ENCODE results near the gene EPB41L5.

EPB41L5 gene

DNA sequence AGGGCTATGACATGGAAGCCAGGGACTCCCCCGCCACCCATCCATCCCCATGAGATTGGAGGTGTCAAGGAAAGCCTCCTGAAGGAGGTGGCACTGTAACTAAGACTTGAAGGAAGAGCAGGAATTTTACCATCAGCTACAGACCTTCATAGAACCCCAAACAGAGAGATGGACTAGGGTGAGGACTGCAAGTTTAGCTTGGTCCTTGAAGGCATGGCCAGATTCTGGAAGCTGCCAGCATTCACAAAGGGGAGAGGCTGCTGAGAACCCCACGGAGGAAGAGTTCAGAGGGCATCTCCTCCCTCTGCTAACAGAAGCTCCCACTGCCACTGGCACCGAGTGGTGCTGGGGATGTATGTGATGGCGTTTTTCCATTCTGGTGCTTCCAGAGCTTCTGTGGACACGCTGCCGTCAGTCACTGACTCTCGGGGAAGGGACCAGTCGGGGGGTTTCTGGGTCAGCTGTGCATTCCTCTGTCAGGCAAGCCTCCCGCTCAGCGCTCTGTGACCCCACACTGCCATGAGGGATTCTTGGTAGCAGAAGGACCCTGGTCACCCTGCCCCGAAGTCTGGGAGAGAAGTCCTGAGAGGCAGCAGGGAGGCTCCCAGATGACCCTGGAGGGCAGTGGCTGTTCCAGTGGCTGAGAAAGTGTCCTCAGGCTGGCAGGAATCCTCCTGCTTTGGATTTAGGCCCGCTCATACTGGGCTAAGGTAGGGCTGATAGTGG is 192.2 kb downstream of the EPB41L5 start:
- no peak for DNase-seq

DNA sequence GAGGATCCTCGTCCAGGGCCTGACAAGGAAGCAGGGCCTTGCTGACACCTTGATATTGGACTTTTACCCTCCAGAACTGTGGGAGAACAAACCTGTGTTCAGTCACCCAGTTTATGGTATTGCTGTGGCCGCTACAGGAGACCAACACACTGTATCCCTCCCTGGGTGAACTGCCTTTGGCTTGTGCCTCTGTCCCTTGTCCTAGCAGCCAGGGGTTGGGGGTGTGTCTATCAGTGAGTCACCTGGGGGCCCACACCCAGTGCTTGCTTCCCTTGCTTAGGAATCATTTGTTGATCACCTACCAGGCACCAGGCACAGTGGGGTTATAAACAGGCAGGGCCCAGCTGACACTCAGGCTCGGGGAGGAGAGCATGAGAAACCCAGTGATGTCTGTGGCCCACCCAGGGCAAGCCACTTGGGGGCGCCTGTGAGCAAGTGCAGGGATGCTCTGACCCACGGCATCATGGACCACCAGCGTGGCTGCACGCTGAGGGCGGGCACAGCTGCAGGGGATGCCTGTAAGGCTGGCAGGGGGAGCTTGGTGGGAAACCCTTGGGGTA is 193.2 kb downstream of the EPB41L5 start:
- DNase-seq = peak; percentile 16

DNA sequence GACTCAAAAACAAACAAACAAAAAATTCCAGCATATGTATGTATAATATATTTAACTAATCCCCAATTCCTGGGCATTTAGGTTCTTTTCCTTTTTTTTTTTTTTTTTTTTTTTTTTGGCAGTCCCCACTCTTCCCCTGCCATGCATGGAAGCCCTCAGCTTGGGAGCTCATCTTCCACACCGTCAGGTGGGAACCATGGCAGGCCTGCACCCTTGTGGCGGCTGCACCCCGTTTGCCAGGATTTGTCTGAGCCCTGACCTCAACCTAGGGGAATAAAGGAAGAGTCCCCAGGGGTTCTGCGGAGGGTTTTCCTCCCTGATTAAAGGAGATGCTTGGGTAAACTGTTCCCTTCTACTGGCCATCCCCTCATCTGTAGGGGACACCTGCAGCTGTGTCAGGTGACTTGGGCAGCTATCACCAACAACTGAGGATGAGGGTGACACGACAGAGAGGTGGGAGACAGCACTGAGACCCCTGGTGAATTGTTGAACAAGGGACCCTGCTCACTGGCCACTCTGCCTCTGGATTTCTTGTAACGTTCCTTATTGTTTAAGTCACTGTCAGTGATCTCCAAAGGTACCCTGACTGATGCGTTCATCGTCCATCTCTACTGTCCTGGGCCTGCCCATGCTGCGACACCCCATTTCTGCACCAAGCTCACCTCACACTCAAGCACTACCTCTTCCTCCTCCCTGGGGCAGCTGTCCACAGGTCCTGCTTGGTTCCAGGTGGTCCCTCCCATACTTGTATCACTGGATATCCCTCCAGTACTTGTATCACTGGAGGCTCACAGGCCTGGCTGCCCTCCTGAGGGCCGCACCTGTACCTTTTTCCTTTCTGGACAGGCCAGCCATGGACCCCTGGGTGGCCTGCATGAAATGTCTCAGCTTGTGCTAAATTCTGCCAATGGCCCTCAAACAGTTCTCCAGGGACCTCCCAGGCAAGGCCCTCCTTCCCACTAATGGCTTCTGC is 195.8 kb downstream of the EPB41L5 start:
- DNase-seq = no peak

DNA sequence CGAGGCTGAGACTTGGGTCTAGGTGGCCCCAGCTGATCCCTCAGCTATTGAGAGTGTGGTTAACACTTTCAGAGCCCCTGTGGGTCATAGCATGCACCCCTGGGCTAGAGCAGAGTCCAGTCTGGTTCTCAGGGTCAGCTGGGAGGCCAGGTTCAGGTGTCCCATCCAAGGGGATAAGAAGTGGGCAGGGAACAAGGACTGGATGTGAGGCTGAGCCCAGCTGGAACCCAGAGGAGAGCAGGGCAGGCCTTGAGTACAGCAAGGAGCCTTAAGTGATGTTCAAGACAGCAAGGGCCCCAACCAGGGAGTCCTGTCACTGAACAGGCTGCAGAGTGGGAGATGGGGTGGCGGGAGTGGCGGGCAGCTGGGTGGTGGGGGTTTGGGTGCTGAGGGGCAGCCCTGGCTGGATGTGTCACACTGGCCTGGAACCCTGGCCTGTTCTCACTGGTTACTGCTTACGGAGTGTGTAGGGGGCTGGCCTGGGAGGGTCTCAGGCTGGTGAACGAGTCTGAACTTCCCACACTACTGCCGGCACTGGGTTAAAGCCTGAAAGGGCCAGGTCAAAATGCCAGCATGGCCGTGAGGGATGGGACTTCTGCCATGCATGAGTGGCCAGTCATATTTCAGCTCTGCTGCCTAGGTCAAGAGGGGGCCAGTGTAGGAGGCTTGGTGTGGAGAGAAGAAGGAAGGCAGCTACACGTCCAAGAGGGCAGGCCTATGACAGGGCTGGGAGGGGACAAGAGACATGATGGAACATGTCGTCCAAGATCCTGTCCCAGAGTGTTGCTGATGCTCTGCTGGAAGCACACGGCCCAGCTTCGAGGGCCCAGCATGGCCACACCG is 196.8 kb downstream of the EPB41L5 start:
- no peak for DNase-seq

DNA sequence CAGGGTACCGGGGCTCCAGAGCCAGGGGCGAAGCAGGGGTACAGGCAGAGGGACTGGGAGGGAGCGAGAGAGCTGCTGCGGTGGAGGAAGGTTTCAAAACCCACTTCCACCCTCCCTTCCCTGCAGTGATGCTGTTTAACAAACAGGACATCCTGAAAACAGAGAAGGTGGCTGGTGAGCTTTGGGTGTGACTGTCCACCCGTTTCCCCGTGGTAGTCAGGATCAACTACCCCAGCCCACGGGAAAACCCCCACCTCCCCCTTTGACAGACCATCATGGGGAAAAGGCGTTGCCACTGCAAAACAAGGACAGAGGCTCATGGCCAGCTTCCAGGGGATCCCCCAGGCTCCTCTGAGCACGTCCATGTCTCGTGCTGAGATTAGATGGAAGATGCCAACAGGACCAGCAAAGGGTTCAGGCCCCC is 197.4 kb downstream of the EPB41L5 start:
- no peak for DNase-seq

DNA sequence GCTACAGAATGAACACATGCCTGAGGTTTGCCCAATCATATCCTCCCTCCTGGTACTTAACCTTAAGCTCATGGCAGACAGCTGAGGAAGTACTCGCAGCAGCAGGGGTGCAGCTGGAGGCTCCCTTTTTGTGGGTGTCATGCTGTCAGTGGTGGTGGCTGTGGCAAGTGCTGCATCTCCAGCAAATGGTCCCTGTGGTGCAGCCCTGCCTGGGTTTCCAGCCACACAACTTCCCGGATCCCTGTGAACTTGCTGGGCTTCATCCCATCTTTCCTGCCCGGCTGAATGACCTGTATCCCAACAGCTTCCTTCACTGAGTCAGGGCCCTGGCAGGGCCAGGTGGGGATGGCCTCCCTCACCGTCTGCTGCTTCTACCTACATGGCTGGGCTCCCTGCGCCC is 205.3 kb downstream of the EPB41L5 start:
- DNase-seq = no peak

DNA sequence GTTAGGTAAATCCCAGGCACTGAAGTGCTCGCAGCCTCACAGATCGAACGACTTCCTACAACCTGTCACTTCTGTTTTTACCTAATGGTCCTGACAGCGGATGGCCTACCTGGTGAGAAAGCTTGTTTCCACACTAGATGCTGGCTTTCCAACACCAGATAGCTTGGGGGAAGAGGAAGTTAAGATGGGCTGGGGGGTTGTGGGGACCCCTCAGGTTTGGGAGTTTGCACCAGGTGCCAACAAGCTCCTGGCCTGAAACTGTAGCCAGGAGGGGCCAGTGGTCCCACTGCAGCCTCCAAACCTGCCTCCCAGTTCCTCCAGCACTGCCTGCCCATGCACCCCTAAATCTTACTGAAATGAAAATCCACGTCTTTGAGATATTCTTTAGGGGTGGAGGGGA is 206.4 kb downstream of the EPB41L5 start:
- DNase-seq = no peak

DNA sequence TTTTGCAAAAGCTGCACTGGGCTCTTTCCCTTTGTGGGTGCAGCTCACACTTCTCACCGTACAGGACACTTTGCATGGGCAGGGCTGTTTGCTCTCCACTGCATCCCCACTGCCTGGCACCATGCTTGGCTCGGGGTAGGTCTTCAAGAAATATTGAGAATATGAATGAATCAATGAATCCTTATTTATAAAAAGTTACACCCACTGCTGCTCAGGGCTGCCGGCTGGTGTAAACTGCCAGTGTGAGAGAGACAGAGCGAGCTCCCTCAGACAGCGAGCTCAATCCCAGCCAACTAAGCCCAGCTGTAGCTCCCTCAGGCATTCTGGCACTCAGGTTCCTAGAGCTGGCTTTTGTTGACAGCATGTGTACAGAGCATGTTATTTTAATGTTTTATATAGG is 206.9 kb downstream of the EPB41L5 start:
- no peak for DNase-seq

DNA sequence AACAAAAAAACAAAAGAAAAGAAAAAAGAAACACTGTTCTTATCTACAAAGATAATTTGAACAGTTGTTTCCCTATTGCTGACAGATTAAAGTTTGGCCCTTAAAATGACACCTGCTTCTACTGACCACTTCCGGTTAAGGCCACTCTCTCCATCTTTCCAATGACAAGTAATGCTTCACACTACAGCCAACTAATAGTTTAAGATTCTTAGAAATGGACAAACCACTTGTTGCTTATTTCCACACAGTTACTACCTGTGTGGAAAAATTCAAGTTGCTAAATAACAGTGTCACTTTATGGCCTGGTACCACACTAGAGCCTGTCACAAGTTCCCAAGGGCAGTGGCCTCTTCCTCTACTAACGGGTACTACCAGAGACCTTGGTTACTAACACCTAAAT is 207.9 kb downstream of the EPB41L5 start:
- DNase-seq = no peak

DNA sequence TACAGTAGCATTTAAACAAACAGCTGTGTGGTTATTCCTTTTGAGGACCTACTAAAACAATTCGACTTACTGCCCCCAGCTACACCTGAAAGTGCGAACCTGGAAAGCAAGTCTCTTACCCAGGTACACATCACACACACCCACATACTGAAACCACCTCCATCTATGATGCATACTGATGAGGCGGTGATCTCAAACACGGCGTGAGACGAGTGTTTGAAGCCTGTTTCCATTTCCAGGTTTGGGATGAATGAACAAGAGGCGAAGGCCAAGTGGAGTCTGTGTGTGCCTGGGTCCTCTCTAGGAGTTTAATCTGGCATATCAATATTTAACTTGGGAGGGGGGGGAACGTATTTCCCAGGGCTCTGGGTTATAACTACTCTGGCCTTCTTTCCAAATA is 208.7 kb downstream of the EPB41L5 start:
- DNase-seq = no peak

DNA sequence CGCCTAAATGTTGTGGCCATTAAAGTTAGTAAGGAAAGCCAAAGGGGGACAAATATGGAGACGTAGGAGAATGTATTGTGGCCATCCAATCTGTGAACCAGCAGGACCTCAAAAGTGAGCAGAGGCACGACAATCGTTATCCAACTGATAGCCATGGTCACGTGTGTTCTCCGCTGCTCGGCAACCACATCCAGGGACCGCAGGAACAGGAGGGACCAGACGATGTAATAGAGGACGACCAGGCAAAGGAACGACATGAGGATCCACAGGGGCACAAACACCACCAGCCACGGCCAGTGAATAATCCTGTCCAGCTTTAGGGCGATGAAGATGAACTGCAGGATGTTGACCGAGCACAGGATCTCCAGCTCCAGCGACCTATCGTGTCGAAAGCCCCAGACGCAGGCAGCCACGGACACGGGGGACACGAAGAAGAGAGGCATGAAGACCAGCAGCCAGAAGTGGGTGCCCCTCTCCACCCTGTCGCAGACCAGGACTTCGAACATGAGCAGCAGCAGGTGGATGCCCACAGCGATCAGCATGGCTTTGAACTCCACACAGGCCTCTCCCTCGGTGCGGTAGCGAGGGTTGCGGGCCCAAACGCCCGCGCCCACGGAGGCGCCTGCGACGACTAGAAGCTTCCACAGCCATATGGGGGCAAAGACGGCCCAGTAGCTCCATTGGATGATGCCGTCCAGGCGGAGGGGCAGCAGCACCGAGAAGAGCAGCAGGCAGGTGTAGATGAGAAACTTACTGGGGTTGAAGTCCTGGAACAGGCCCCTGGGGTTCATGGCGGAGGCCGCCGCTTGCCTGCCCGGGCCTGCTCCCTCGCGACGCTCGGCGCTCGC is 209.5 kb downstream of the EPB41L5 start:
- DNase-seq = no peak

DNA sequence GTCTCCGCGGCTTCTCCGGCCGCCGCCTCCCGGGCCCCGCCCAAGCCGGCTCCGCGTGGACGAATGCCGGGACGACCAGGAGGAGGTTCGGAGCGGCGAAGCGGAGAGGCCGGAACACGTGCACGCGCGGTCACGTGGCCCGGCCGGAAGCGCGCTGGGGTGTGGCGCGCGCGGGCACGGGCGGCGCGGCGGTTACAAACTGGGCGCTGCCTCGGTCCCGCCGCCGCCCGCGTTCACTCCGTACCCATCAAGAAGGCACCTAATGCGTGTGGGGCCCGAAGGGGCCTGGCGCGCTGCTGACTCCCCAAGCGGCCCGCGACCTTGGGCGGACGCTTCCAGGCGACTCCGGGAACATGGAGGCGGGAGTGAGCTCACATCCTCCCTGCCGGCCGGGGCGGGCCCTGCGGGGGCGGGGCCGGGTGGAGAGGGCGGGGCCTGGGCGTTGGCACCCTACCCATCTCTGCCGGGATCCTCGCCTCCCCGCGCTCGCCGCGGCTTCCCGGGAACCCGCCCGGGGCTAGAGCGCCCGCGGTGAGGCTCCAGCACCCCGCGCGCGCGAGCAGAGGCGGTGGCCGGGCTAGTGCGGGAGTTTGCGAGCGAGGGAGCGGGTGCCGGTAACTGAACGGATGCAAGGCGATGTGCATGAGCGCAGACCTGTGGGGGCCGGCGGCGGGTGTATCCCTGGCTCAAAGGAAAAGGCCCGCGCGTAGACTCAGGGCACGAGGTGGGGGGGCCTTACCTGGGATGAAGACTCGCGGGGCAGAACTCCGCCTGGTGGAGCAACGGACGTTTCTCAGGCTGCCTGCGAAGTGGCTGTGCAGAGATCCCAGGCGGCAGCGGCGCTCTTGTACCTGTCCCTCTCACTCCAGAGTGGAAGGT is 210.4 kb downstream of the EPB41L5 start, which contains the start of gene TMEM185B:
Gene TMEM185B (minus strand): TSS at position 367 of the 879 bp plus-strand sequence. CDS start 424 bp downstream, outside the sequence.
- peak; percentile 88 for DNase-seq

DNA sequence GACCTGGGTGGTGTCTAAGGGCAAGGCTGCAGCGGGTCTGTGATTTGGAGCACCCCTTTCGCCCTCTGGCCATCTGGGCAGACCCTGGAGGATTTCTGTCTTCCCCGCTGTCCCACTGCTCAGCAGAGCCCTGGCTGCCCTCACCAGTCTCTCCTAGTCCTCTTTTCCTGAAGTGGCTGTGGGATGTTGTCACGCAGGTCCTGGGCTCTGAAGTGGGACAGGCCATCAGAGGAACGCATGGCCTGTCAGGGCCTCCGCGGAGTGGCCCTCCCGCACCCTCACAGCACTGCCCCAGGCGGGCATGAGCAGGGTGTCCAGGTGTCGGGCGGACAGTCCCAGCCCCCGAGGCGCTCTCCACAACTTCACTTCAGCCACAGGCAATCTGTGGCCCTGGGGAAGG is 211.4 kb downstream of the EPB41L5 start:
- DNase-seq = peak; percentile 3

DNA sequence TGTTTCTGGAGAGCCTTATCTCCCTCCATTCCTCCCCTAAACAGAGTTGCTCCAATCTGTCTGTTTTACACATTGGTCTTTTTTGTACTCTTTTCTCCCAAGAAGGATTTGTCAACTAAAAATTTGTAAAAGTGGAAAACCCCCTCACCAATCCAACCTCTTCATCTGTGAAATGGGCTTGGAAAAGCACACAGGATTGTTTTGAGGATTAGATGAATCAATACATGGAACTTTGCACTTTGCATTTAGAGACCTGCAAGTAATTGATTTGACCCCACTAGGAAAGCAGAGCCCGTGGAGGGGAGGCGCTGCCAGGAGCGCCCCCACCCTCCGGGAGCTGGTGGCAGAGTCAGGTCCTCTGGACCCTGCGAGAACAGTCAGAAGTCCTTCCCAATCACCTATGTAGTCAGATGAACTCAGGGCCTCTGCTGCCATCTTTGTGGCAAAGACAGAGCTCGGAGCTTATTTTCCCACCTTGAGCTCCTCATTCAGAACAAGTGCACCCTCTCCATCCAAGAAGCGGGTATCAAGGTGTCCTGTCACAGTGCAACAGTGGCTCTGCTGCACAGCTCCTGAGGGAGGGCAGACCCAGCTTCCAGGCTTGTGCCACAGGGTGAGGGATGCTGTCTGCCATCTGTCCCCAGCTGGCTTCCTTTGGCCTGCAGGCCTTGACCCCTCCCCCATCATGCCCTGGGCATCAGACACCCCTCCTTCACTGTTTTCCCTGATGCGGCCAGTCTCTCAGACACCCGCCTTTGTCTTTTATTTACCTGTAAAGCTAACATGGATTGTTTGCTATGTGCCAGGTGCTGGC is 212.1 kb downstream of the EPB41L5 start:
- peak; percentile 87 for DNase-seq

DNA sequence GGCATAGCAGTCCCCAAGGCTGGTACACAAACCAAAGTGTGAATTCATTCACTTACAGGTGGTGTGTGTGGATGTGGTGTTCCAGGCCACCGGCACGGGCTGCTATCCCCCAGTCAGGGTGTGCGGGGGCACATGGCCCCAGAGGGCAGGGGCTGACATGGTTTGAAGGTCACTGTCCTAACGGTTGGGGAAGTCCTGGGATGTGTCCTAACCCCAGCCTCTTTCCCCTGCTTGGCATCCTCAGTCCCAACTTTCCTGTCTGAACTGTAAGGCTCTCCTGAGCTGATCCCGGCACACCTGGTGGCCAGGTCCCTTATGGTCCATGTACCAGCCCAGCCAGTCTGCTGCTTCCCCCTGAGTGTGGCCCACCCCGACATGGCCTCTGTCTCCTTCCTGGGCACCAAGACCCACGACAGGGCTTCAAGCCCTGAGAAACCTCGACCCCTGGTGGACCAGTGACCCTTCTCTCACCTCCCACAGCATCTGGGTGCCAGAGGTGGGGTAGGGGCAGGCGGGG is 212.7 kb downstream of the EPB41L5 start:
- DNase-seq = no peak

DNA sequence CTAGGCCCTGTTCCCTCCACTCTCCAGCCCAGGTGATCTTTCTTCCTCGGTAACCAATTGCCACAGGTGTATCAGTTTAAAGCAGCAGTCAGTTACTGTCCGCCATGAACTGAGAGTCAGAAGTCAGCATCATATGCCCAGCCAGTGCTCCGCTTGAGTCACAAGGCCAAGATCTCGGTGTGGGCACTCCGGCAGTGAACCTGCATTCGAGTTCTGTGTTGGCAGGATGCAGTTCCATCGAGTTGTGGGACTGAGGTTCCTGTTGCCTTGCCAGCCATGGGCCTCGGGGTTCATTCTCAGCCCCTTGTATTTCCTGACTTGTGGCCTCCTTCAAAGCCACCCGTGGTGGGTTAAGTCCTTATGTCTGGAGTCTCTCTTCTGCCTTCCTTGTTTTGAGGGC is 213.4 kb downstream of the EPB41L5 start:
- no peak for DNase-seq

DNA sequence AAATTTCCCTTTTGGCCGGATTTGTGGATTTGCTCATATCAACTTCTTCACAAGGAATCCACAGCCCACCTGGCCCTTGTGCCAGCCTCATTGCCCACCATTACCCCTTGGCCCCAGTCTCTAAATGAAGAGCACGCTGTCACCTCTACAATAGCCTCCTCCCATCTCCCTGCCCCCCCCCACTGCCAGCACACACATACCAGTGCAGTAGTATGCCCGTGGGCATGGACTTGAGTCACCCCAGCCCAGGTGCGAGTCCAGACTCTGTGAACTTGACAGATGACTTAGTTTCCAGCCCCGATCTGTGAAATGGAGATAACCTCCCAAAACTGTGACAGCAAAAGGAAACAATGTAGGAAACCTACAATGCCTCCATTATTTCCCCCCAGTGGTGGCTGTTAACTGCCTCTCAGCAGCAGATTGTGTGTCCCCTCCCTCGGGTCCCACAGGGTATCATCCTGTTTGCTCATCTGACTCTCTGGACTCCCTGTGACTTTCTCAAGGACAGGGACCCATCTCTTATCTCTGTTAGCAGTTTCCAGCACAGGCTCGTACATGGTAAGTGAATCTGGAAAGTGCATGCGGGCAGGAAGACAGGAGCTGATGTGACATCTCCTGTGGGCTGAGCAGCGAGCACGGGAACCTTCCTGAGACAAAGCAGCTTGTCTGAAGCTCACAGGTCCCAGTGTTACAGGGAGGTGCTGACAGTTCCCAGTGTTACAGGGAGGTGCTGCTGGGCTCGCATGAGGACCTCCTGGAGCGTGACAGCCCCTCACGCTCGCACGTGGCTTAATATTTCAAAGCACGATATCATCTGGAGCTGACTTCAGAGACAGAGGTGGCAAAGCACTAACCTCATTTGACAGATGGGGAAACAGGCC is 214.5 kb downstream of the EPB41L5 start:
- no peak for DNase-seq

DNA sequence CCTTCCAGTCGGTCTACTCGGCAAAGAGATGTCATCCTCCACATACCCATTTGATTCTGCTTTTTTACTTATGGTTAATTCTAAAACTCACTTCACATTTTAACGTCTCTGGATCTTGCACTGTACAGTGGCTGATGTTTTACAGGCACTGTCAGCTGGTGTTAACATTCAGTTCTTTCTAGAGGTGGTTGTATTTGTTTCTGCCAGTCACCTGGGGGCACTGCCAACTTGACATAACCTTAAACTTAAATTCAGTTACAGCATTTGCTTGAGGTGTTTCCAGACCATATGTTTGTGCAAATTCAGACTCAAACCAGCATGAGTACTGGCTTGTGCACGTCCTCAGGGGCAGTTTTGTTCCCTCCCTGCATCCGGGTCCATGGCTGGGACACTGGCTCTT is 215.6 kb downstream of the EPB41L5 start:
- DNase-seq = no peak
